Sigmoid colon (tissue), 4 donors: ENCODE data around the gene THBS2.

Experiments used
- CTCF ChIP-seq, 4 experiments: fragments of 450-650 bp in 3 of 4; fragments of 200-600 bp in 1 of 4; IDR thresholded peaks; one replicate each; pipeline ENCODE4 v1.5.1; 2016 to 2019; ENCODE audit warnings: antibody characterized with exemption in 4 of 4, mild to moderate bottlenecking in 3 of 4, moderate library complexity in 2 of 4
- EP300 ChIP-seq, 4 donors: sonication (generic); formaldehyde crosslinking; IDR thresholded peaks; one replicate each; pipeline ENCODE4 v1.6.1; 2017; ENCODE audit warnings: antibody characterized with exemption in 4 of 4
- POLR2AphosphoS5 ChIP-seq, 4 donors: sonication (generic); formaldehyde crosslinking; IDR thresholded peaks; one replicate each; pipeline ENCODE4 v1.6.1; 2017; ENCODE audit warnings: antibody characterized with exemption in 4 of 4

- no peak for TF ChIP-seq EP300 (IDR thresholded peaks at IDR 0.05)
- TF ChIP-seq POLR2AphosphoS5 (IDR thresholded peaks at IDR 0.05): no peak
- no peak for TF ChIP-seq CTCF (IDR thresholded peaks at IDR 0.05)
These were observed 30.6 kb downstream of the THBS2 start for GRCh38 chr6:169223006-169223405.
